Measurements from ENCODE around the gene MAP7. TPM values are rescaled to one million over a fixed set of nuclear protein-coding genes. Genes with fewer than 3 reads are reported as not detected.

Gene MAP7
- total and polyA plus RNA-seq, 2 experiments from 2014 or later = 44.7 to 49.2 TPM

DNA sequence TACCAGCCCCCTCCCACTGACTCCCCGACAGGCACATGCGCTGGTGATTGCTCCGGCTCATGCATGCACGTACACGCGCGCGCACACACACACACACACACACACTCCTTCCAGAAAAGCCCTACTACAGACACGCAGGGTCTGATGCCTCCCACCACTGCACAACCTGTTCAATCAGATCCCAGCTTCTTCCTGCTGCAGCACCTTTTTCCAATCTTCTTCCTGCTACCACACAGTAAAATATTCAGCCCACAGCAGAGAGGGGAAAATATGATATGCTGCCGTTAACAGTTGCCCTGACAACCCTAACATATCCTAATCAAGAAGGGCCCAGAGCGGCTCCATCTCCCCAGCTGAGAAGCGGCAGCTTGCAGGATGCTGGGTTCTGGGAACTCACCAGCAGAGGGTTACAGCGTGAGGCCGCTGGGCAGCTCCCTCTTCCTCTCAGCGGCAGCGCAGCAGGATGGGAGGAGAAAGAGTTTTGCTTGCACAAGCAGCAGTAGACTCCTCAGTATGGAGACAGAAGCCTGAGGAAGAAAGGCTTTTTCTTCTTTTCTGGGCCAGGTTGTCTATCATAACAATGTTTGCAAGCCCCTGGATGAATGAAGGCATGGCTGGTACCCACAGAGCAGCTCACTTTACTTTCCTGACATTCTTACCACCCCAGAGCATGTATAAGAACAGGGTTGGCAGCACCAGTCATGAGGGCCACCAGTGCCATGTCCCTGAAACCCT is 23.9 kb downstream of the MAP7 start (continued):
- TF ChIP-seq, protein P1, sequence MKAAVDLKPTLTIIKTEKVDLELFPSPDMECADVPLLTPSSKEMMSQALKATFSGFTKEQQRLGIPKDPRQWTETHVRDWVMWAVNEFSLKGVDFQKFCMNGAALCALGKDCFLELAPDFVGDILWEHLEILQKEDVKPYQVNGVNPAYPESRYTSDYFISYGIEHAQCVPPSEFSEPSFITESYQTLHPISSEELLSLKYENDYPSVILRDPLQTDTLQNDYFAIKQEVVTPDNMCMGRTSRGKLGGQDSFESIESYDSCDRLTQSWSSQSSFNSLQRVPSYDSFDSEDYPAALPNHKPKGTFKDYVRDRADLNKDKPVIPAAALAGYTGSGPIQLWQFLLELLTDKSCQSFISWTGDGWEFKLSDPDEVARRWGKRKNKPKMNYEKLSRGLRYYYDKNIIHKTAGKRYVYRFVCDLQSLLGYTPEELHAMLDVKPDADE (IDR thresholded peaks at IDR 0.05) = no peak
- TF ChIP-seq, protein P2, sequence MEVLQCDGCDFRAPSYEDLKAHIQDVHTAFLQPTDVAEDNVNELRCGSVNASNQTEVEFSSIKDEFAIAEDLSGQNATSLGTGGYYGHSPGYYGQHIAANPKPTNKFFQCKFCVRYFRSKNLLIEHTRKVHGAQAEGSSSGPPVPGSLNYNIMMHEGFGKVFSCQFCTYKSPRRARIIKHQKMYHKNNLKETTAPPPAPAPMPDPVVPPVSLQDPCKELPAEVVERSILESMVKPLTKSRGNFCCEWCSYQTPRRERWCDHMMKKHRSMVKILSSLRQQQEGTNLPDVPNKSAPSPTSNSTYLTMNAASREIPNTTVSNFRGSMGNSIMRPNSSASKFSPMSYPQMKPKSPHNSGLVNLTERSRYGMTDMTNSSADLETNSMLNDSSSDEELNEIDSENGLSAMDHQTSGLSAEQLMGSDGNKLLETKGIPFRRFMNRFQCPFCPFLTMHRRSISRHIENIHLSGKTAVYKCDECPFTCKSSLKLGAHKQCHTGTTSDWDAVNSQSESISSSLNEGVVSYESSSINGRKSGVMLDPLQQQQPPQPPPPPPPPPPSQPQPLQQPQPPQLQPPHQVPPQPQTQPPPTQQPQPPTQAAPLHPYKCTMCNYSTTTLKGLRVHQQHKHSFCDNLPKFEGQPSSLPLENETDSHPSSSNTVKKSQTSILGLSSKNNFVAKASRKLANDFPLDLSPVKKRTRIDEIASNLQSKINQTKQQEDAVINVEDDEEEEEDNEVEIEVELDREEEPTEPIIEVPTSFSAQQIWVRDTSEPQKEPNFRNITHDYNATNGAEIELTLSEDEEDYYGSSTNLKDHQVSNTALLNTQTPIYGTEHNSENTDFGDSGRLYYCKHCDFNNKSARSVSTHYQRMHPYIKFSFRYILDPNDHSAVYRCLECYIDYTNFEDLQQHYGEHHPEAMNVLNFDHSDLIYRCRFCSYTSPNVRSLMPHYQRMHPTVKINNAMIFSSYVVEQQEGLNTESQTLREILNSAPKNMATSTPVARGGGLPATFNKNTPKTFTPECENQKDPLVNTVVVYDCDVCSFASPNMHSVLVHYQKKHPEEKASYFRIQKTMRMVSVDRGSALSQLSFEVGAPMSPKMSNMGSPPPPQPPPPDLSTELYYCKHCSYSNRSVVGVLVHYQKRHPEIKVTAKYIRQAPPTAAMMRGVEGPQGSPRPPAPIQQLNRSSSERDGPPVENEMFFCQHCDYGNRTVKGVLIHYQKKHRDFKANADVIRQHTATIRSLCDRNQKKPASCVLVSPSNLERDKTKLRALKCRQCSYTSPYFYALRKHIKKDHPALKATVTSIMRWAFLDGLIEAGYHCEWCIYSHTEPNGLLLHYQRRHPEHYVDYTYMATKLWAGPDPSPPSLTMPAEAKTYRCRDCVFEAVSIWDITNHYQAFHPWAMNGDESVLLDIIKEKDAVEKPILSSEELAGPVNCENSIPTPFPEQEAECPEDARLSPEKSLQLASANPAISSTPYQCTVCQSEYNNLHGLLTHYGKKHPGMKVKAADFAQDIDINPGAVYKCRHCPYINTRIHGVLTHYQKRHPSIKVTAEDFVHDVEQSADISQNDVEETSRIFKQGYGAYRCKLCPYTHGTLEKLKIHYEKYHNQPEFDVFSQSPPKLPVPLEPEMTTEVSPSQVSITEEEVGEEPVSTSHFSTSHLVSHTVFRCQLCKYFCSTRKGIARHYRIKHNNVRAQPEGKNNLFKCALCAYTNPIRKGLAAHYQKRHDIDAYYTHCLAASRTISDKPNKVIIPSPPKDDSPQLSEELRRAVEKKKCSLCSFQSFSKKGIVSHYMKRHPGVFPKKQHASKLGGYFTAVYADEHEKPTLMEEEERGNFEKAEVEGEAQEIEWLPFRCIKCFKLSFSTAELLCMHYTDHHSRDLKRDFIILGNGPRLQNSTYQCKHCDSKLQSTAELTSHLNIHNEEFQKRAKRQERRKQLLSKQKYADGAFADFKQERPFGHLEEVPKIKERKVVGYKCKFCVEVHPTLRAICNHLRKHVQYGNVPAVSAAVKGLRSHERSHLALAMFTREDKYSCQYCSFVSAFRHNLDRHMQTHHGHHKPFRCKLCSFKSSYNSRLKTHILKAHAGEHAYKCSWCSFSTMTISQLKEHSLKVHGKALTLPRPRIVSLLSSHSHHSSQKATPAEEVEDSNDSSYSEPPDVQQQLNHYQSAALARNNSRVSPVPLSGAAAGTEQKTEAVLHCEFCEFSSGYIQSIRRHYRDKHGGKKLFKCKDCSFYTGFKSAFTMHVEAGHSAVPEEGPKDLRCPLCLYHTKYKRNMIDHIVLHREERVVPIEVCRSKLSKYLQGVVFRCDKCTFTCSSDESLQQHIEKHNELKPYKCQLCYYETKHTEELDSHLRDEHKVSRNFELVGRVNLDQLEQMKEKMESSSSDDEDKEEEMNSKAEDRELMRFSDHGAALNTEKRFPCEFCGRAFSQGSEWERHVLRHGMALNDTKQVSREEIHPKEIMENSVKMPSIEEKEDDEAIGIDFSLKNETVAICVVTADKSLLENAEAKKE (CRISPR knock-in tag; IDR thresholded peaks at IDR 0.05) = peak; percentile 75; the same call in 1 of the 2 replicates

DNA sequence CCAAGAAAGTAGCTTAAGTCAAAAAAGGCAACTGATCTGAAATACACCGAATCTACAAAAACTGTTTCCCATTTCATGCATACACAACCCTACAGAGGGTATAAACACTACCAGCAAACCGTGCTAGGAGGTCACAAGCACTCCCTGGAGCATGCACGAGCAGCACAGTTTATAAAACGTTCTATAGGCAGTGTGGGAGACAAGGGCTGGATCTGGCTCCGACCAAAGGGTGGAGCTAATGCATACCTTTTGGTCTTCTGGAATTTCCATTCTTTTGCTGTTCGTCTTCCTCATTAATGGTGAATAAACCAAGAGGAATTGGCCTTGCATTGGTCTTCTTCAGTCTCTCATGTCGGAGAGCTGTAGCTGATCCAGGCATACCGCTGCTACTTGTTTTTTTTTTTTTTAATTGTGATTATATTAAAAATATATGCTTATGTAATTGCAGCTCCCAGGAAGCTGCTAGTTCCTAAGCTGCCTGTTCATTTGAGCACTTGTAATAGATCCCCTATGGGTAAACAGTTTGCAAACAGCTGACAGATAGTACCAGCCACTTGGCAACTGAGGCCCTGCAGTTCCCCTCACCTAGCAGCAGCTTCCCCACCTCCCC is 24.5 kb downstream of the MAP7 start:
- Histone ChIP-seq H2AFZ (no peak overlapping the region), H3K4me3 (no peak overlapping the region), H3K4me2 (peak overlapping the region; percentile 63), H3K27ac (ENCODE audit: low read depth) (peak overlapping the region; percentile 36; the same call in 1 of the 2 replicates), H3K79me2 (replicated peaks; ENCODE audit: insufficient read depth) (peaks cover 97% of the 10 kb centered on the region), H3K4me1 (ENCODE audit: insufficient read depth) (peaks cover 63% of the 10 kb centered on the region), H3F3A (replicated peaks; ENCODE audit: low read depth) (no peaks in the 10 kb centered on the region; the same call in 1 of the 2 replicates), H4K20me1 (replicated peaks; ENCODE audit: insufficient read depth) (peaks cover 7% of the 10 kb centered on the region; the same call in 1 of the 2 replicates), H3K27me3 (ENCODE audit: insufficient read depth) (no peaks in the 10 kb centered on the region), H3K9me2 (ENCODE audit: insufficient read depth) (no peaks in the 10 kb centered on the region; the same call in 1 of the 2 replicates), H3K36me3 (ENCODE audit: insufficient read depth) (no peaks in the 10 kb centered on the region)
- DNase-seq (ENCODE audit: low spot score) = no peak
- Mint-ChIP-seq H3K4me1 (peaks cover 56% of the 10 kb centered on the region), H3K27ac (peak overlapping the region; percentile 87), H3K36me3 (ENCODE audit: low read depth) (no peaks in the 10 kb centered on the region), H3K27me3 (ENCODE audit: insufficient read depth, low read depth, poor library complexity) (peaks cover 11% of the 10 kb centered on the region), H3K4me3 (no peak overlapping the region; the same call in 2 of the 3 replicates), H3K9me3 (no peaks in the 10 kb centered on the region)
- ATAC-seq = peak; percentile 57
- TF ChIP-seq EZH2 (IDR thresholded peaks at IDR 0.05; ENCODE audit: low read depth, unreplicated experiment) (no peak), ZNF331 (CRISPR knock-in tag; IDR thresholded peaks at IDR 0.05; ENCODE audit: low read depth) (no peak), POLR2AphosphoS5 (IDR thresholded peaks at IDR 0.05; ENCODE audit: low read depth) (no peak), CREB1 (CRISPR knock-in tag; IDR thresholded peaks at IDR 0.05; ENCODE audit: low read depth) (no peak), JUNB (IDR thresholded peaks at IDR 0.05; ENCODE audit: unreplicated experiment) (no peak), NANOG (IDR thresholded peaks at IDR 0.05; ENCODE audit: borderline replicate concordance) (no peak)
- TF ChIP-seq, protein P3, sequence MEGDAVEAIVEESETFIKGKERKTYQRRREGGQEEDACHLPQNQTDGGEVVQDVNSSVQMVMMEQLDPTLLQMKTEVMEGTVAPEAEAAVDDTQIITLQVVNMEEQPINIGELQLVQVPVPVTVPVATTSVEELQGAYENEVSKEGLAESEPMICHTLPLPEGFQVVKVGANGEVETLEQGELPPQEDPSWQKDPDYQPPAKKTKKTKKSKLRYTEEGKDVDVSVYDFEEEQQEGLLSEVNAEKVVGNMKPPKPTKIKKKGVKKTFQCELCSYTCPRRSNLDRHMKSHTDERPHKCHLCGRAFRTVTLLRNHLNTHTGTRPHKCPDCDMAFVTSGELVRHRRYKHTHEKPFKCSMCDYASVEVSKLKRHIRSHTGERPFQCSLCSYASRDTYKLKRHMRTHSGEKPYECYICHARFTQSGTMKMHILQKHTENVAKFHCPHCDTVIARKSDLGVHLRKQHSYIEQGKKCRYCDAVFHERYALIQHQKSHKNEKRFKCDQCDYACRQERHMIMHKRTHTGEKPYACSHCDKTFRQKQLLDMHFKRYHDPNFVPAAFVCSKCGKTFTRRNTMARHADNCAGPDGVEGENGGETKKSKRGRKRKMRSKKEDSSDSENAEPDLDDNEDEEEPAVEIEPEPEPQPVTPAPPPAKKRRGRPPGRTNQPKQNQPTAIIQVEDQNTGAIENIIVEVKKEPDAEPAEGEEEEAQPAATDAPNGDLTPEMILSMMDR (conservative IDR thresholded peaks at IDR 0.05; ENCODE audit: low read depth in 2 of 2) = peak in 1 of 2 experiments; percentile 42; a peak in 2 of 4 replicates
- TF ChIP-seq, protein P1 (IDR thresholded peaks at IDR 0.05) = no peak
